GM23338 (cell line): ENCODE data around the gene OR5K2. TPM values are rescaled to one million over a fixed set of nuclear protein-coding genes. Genes with fewer than 3 reads are reported as not detected.

ENCODE experiments used
- ATAC-seq: fragments of 200-7000 bp; cut with Tn5 transposase; 3 replicates; pipeline ENCODE4 v1.9.1; 2020
- DNase-seq: peaks from one replicate; pipeline ENCODE4 v3.0.0-alpha.2; 2015; ENCODE audit warnings: low spot score
- H2AFZ ChIP-seq: fragments of 200-600 bp; sonication (generic); 2 replicates; pipeline ENCODE4 v1.8.0; 2016; ENCODE audit warnings: antibody characterized with exemption, mild to moderate bottlenecking, moderate library complexity
- H3F3A ChIP-seq: fragments of 200-600 bp; sonication (generic); replicated peaks from 2 replicates; pipeline ENCODE4 v1.8.0; 2017; ENCODE audit warnings: antibody characterized with exemption, mixed run types, low read depth
- H3K27ac ChIP-seq: fragments of 200-600 bp; sonication (generic); 2 replicates; pipeline ENCODE4 v1.6.1; 2016; ENCODE audit warnings: low read depth
- H3K27me3 ChIP-seq: fragments of 200-600 bp; sonication (generic); 2 replicates; pipeline ENCODE4 v1.8.0; 2016; ENCODE audit warnings: mild to moderate bottlenecking, mixed run types, moderate library complexity; ENCODE audit not compliant: insufficient read depth
- H3K36me3 ChIP-seq: fragments of 200-600 bp; sonication (generic); 2 replicates; pipeline ENCODE4 v1.8.0; 2016; ENCODE audit warnings: mild to moderate bottlenecking; ENCODE audit not compliant: insufficient read depth
- H3K4me1 ChIP-seq: fragments of 200-600 bp; sonication (generic); 2 replicates; pipeline ENCODE4 v1.8.0; 2016; ENCODE audit warnings: mild to moderate bottlenecking, moderate library complexity; ENCODE audit not compliant: insufficient read depth
- H3K4me2 ChIP-seq: fragments of 200-600 bp; sonication (generic); 2 replicates; pipeline ENCODE4 v1.7.1; 2017; ENCODE audit warnings: mixed run types
- H3K4me3 ChIP-seq: fragments of 200-600 bp; sonication (generic); 2 replicates; pipeline ENCODE4 v1.6.1; 2016; ENCODE audit warnings: mixed run types
- H3K79me2 ChIP-seq: fragments of 200-600 bp; sonication (generic); replicated peaks from 2 replicates; pipeline ENCODE4 v1.8.0; 2017; ENCODE audit warnings: mild to moderate bottlenecking; ENCODE audit not compliant: insufficient read depth
- H3K9me2 ChIP-seq: fragments of 200-600 bp; sonication (generic); 2 replicates; pipeline ENCODE4 v1.8.0; 2017; ENCODE audit not compliant: insufficient read depth
- H4K20me1 ChIP-seq: fragments of 200-600 bp; sonication (generic); replicated peaks from 2 replicates; pipeline ENCODE4 v1.8.0; 2017; ENCODE audit warnings: mild to moderate bottlenecking; ENCODE audit not compliant: insufficient read depth
- H3K27ac Mint-ChIP-seq: 2 replicates; pipeline ENCODE4 v1.8.0; 2020; ENCODE audit warnings: inconsistent platforms, mild to moderate bottlenecking, moderate library complexity, mixed read lengths
- H3K27me3 Mint-ChIP-seq: 3 replicates; pipeline ENCODE4 v1.8.0; 2022; ENCODE audit warnings: low read depth, mild to moderate bottlenecking, moderate library complexity, mixed read lengths, inconsistent platforms; ENCODE audit not compliant: insufficient read depth, poor library complexity
- H3K36me3 Mint-ChIP-seq: 3 replicates; pipeline ENCODE4 v1.8.0; 2021; ENCODE audit warnings: low read depth, mild to moderate bottlenecking, inconsistent platforms, moderate library complexity, mixed read lengths
- H3K4me1 Mint-ChIP-seq: 3 replicates; pipeline ENCODE4 v1.8.0; 2020; ENCODE audit warnings: mild to moderate bottlenecking, inconsistent platforms, mixed read lengths
- H3K4me3 Mint-ChIP-seq: 3 replicates; pipeline ENCODE4 v1.8.0; 2021; ENCODE audit warnings: moderate library complexity, mild to moderate bottlenecking, inconsistent platforms, mixed read lengths
- H3K9me3 Mint-ChIP-seq: 3 replicates; pipeline ENCODE4 v1.8.0; 2020; ENCODE audit warnings: moderate library complexity, mild to moderate bottlenecking, inconsistent platforms, mixed read lengths
- EZH2 ChIP-seq: fragments of 200-600 bp; sonication (generic); IDR thresholded peaks from one replicate; pipeline ENCODE4 v1.8.0; 2017; ENCODE audit warnings: antibody characterized with exemption, mild to moderate bottlenecking, low read depth; ENCODE audit not compliant: unreplicated experiment
- EZH2phosphoT487 ChIP-seq: fragments of 200-600 bp; sonication (generic); IDR thresholded peaks from one replicate; pipeline ENCODE4 v1.8.1; 2018; ENCODE audit warnings: antibody characterized with exemption; ENCODE audit not compliant: unreplicated experiment
- JUNB ChIP-seq: IDR thresholded peaks from one replicate; pipeline ENCODE4 v1.6.1; 2016; ENCODE audit warnings: antibody characterized with exemption; ENCODE audit not compliant: unreplicated experiment
- NANOG ChIP-seq: IDR thresholded peaks from 2 replicates; pipeline ENCODE4 v1.6.1; 2016; ENCODE audit warnings: antibody characterized with exemption, borderline replicate concordance
- POLR2AphosphoS5 ChIP-seq: IDR thresholded peaks from 2 replicates; pipeline ENCODE4 v1.6.1; 2016; ENCODE audit warnings: antibody characterized with exemption, low read depth
- ZNF114 ChIP-seq: fragments of 250-450 bp; sonication (Bioruptor Pico); IDR thresholded peaks from 2 replicates; pipeline ENCODE4 v1.5.0; 2020; ENCODE audit warnings: mild to moderate bottlenecking, moderate library complexity
- ZNF331 ChIP-seq: fragments of 250-450 bp; sonication (Bioruptor Pico); IDR thresholded peaks from 2 replicates; pipeline ENCODE4 v1.5.0; 2020; ENCODE audit warnings: low read depth, mild to moderate bottlenecking, moderate library complexity
- polyA plus RNA-seq: library from polyadenylated mRNA; unstranded; fragments of >200 nt; fragmentation: Nextera tagmentation; extraction: Ambion mirVana; gene quantifications from 2 replicates; pipeline ENCODE4 v1.2.1, GENCODE V29; 2016
- total RNA-seq: library from RNA; depleted of rRNA; stranded (reverse); fragments of >200 nt; shearing (Covaris generic); gene quantifications from 2 replicates; pipeline ENCODE4 v1.2.3, GENCODE V29; 2014
- TF ChIP-seq, protein P1 (sequence below): IDR thresholded peaks from 2 replicates; pipeline ENCODE4 v1.6.1; 2016; ENCODE audit warnings: antibody characterized with exemption
- TF ChIP-seq, protein P2 (sequence below): fragments of 250-450 bp; sonication (Bioruptor Pico); IDR thresholded peaks from 2 replicates; pipeline ENCODE4 v1.5.0; 2020; ENCODE audit warnings: mild to moderate bottlenecking, moderate library complexity

Gene OR5K2
- total and polyA plus RNA-seq, 2 experiments from 2014 or later, result not detected

DNA sequence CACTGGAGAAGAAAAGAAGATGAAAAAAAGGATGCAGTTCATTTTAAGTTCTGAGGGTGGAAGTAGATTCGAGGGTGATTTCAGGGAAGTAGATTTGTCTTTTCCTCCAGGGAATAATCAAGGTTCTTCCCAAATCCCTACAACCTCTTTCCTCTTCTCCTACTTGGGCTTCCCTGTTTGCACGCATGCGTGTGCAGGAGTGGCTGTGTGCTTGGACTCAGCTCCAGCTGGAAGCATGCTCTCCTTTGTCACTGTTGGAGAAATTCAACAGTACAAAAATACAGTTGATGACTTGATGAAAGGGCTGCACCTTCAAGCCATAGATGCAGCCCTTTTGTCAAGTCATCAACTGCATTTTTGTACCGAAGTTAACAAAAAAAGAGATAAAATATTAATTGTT is 3.8 kb downstream of the OR5K2 start (continued):
- TF ChIP-seq JUNB (no peak), EZH2phosphoT487 (no peak)
- TF ChIP-seq, protein P1, sequence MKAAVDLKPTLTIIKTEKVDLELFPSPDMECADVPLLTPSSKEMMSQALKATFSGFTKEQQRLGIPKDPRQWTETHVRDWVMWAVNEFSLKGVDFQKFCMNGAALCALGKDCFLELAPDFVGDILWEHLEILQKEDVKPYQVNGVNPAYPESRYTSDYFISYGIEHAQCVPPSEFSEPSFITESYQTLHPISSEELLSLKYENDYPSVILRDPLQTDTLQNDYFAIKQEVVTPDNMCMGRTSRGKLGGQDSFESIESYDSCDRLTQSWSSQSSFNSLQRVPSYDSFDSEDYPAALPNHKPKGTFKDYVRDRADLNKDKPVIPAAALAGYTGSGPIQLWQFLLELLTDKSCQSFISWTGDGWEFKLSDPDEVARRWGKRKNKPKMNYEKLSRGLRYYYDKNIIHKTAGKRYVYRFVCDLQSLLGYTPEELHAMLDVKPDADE, result no peak

DNA sequence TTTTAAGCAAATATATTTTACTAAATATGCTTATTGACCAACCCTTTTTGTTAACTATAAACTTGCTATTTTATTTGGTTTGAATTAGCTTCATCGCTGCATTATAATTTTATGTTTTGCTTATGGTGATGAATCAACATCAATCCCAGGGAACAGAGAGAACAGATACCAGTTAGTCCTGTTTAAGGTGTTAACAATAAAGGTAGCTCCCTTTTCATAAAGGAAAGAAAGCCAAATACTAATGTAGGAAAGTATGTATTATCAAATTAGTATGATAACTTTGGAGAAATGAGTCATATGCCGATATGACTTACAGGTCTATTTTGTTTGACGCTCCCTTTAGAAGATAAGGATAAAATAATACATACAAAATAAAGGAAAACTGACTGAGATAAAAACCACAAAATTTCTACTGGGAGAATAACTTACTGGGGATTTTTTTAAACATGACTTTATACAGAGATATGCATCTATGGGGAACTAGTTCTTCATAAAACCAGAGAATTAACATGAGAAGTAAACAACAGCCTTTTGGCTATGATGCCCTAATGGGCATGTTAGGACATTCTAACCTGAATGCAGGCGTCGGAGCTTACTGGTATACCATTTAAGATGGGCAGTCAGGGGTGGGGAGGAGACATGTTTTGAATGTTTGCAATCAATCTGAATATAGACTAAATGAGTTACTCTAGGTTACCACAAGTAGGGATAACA is 4.5 kb downstream of the OR5K2 start:
- Histone ChIP-seq H3K27me3 (no peaks in the 10 kb centered on the region), H2AFZ (no peak overlapping the region), H3K79me2 (no peaks in the 10 kb centered on the region), H3K9me2 (no peaks in the 10 kb centered on the region), H3K4me1 (no peaks in the 10 kb centered on the region), H3K4me2 (no peak overlapping the region), H3K36me3 (no peaks in the 10 kb centered on the region), H3K4me3 (no peak overlapping the region), H4K20me1 (no peaks in the 10 kb centered on the region), H3K27ac (no peak overlapping the region), H3F3A (no peaks in the 10 kb centered on the region)
- H3K27me3 Mint-ChIP-seq, result no peaks in the 10 kb centered on the region
- no peak for TF ChIP-seq ZNF331 (CRISPR knock-in tag)
- no peak for TF ChIP-seq NANOG
- TF ChIP-seq POLR2AphosphoS5, result no peak
- no peak for TF ChIP-seq ZNF114 (CRISPR knock-in tag)
- TF ChIP-seq EZH2, result no peak
- H3K27ac Mint-ChIP-seq, result no peak overlapping the region
- DNase-seq (no peak), ATAC-seq (no peak)
- H3K4me3 Mint-ChIP-seq, result no peak overlapping the region
- no peaks in the 10 kb centered on the region for H3K4me1 Mint-ChIP-seq
- H3K9me3 Mint-ChIP-seq, result no peaks in the 10 kb centered on the region; the same call in 2 of the 3 replicates
- no peaks in the 10 kb centered on the region for H3K36me3 Mint-ChIP-seq

DNA sequence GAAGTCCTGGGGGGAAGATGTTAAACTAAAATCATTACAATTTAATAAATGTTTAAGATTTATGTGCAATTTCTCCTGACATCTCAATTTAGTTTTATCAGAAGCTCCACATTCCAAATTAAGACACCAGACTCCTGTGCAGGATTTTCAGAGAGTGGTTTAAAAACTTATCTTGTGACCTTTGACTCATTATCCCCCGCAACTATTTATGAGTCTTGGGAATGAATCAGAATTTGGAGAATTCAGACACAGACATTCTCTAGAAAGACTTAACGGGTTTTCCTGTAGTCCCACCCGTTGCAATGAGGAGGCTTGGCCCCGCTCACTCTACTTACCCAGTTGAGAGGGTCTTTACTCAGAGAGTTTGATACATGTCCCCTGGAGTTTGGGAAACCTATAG is 7.1 kb downstream of the OR5K2 start:
- Histone ChIP-seq H2AFZ (no peak overlapping the region), H3K27ac (no peak overlapping the region)
- H3K36me3 Mint-ChIP-seq, result no peaks in the 10 kb centered on the region

More for the DNA sequence above, 7.1 kb downstream of the OR5K2 start:
- no peaks in the 10 kb centered on the region for H4K20me1 ChIP-seq
- H3K79me2 ChIP-seq, result no peaks in the 10 kb centered on the region
- Mint-ChIP-seq H3K27ac (no peak overlapping the region), H3K9me3 (no peaks in the 10 kb centered on the region; the same call in 2 of the 3 replicates), H3K27me3 (no peaks in the 10 kb centered on the region), H3K4me3 (no peak overlapping the region), H3K4me1 (peaks cover 3% of the 10 kb centered on the region; the same call in 1 of the 3 replicates)
- no peaks in the 10 kb centered on the region for H3K4me1 ChIP-seq
- H3K9me2 ChIP-seq, result no peaks in the 10 kb centered on the region
- no peaks in the 10 kb centered on the region for H3K27me3 ChIP-seq
- DNase-seq (no peak), ATAC-seq (no peak)
- no peak overlapping the region for H3K4me2 ChIP-seq
- no peaks in the 10 kb centered on the region for H3K36me3 ChIP-seq
- no peak overlapping the region for H3K4me3 ChIP-seq
- TF ChIP-seq, protein P2, sequence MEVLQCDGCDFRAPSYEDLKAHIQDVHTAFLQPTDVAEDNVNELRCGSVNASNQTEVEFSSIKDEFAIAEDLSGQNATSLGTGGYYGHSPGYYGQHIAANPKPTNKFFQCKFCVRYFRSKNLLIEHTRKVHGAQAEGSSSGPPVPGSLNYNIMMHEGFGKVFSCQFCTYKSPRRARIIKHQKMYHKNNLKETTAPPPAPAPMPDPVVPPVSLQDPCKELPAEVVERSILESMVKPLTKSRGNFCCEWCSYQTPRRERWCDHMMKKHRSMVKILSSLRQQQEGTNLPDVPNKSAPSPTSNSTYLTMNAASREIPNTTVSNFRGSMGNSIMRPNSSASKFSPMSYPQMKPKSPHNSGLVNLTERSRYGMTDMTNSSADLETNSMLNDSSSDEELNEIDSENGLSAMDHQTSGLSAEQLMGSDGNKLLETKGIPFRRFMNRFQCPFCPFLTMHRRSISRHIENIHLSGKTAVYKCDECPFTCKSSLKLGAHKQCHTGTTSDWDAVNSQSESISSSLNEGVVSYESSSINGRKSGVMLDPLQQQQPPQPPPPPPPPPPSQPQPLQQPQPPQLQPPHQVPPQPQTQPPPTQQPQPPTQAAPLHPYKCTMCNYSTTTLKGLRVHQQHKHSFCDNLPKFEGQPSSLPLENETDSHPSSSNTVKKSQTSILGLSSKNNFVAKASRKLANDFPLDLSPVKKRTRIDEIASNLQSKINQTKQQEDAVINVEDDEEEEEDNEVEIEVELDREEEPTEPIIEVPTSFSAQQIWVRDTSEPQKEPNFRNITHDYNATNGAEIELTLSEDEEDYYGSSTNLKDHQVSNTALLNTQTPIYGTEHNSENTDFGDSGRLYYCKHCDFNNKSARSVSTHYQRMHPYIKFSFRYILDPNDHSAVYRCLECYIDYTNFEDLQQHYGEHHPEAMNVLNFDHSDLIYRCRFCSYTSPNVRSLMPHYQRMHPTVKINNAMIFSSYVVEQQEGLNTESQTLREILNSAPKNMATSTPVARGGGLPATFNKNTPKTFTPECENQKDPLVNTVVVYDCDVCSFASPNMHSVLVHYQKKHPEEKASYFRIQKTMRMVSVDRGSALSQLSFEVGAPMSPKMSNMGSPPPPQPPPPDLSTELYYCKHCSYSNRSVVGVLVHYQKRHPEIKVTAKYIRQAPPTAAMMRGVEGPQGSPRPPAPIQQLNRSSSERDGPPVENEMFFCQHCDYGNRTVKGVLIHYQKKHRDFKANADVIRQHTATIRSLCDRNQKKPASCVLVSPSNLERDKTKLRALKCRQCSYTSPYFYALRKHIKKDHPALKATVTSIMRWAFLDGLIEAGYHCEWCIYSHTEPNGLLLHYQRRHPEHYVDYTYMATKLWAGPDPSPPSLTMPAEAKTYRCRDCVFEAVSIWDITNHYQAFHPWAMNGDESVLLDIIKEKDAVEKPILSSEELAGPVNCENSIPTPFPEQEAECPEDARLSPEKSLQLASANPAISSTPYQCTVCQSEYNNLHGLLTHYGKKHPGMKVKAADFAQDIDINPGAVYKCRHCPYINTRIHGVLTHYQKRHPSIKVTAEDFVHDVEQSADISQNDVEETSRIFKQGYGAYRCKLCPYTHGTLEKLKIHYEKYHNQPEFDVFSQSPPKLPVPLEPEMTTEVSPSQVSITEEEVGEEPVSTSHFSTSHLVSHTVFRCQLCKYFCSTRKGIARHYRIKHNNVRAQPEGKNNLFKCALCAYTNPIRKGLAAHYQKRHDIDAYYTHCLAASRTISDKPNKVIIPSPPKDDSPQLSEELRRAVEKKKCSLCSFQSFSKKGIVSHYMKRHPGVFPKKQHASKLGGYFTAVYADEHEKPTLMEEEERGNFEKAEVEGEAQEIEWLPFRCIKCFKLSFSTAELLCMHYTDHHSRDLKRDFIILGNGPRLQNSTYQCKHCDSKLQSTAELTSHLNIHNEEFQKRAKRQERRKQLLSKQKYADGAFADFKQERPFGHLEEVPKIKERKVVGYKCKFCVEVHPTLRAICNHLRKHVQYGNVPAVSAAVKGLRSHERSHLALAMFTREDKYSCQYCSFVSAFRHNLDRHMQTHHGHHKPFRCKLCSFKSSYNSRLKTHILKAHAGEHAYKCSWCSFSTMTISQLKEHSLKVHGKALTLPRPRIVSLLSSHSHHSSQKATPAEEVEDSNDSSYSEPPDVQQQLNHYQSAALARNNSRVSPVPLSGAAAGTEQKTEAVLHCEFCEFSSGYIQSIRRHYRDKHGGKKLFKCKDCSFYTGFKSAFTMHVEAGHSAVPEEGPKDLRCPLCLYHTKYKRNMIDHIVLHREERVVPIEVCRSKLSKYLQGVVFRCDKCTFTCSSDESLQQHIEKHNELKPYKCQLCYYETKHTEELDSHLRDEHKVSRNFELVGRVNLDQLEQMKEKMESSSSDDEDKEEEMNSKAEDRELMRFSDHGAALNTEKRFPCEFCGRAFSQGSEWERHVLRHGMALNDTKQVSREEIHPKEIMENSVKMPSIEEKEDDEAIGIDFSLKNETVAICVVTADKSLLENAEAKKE (CRISPR knock-in tag), result no peak
- TF ChIP-seq EZH2 (no peak), ZNF114 (CRISPR knock-in tag) (no peak)
- TF ChIP-seq, protein P1, result no peak
- H3F3A ChIP-seq, result no peaks in the 10 kb centered on the region
